ENCODE measurements around the gene KCNQ1OT1. TPM values are rescaled to one million over a fixed set of nuclear protein-coding genes. Genes with fewer than 3 reads are reported as not detected.

The KCNQ1OT1 gene
- total RNA-seq = 2.5 and 2.8 TPM in 2 replicates

GRCh38 chr11:2699531-2700414 lies at the start of gene KCNQ1OT1:
TSS of gene KCNQ1OT1 (minus strand) at chr11:2699994.

Small RNA genes within 50 kb of the gene (small RNA-seq; reads per million reads assigned to genes)
- gene RF01947 (not detected), gene RF01948 (not detected), gene RF01950 (not detected)

Other genes starting within 250 kb of the KCNQ1OT1 start
- 2.1 and 2.9 TPM in 2 replicates for gene CDKN1C, start 185.8 kb upstream of the KCNQ1OT1 start, total RNA-seq
- 7.6 and 11.4 TPM in 2 replicates for gene PHLDA2, start 229.4 kb upstream of the KCNQ1OT1 start, total RNA-seq

Data from thoracic aorta endothelial cell (primary cell).